NK-92 (cell line): ENCODE results near the gene NAGLU.
A peak's percentile ranks its signal among the peaks of the same experiment; 100 is the strongest.
"Not testable (repeated sequence)": the region's sequence is repeated elsewhere in the genome, so short reads cannot be mapped to it uniquely, and the experiment has no call there.

Source experiments
- DNase-seq: peaks from one replicate; lab custom pipeline; 2025; ENCODE audit not compliant: unreplicated experiment; lab: John Stamatoyannopoulos, UW

Gene NAGLU

DNA sequence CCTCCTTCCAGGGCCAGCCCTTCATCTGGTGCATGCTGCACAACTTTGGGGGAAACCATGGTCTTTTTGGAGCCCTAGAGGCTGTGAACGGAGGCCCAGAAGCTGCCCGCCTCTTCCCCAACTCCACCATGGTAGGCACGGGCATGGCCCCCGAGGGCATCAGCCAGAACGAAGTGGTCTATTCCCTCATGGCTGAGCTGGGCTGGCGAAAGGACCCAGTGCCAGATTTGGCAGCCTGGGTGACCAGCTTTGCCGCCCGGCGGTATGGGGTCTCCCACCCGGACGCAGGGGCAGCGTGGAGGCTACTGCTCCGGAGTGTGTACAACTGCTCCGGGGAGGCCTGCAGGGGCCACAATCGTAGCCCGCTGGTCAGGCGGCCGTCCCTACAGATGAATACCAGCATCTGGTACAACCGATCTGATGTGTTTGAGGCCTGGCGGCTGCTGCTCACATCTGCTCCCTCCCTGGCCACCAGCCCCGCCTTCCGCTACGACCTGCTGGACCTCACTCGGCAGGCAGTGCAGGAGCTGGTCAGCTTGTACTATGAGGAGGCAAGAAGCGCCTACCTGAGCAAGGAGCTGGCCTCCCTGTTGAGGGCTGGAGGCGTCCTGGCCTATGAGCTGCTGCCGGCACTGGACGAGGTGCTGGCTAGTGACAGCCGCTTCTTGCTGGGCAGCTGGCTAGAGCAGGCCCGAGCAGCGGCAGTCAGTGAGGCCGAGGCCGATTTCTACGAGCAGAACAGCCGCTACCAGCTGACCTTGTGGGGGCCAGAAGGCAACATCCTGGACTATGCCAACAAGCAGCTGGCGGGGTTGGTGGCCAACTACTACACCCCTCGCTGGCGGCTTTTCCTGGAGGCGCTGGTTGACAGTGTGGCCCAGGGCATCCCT, 7.4 kb downstream of the NAGLU start:
- no peak for DNase-seq

DNA sequence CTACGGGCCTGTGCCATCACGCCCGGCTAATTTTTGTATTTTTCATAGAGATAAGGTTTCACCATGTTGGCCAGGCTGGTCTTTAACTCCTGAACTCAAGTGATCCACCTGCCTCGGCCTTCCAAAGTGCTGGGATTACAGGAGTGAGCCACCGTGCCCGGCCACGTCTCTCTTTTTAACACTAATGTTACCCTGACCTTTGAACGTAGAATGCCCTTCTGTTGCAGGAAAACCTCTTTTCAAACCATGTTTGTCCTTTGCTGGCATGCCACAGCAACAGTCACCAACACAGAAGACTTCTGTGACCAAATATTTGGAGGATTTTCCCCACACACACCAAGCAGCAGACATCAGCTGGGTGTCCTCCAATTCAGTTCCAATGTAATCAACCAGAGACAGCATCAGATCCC, 8.8 kb downstream of the NAGLU start:
- DNase-seq, result no peak

DNA sequence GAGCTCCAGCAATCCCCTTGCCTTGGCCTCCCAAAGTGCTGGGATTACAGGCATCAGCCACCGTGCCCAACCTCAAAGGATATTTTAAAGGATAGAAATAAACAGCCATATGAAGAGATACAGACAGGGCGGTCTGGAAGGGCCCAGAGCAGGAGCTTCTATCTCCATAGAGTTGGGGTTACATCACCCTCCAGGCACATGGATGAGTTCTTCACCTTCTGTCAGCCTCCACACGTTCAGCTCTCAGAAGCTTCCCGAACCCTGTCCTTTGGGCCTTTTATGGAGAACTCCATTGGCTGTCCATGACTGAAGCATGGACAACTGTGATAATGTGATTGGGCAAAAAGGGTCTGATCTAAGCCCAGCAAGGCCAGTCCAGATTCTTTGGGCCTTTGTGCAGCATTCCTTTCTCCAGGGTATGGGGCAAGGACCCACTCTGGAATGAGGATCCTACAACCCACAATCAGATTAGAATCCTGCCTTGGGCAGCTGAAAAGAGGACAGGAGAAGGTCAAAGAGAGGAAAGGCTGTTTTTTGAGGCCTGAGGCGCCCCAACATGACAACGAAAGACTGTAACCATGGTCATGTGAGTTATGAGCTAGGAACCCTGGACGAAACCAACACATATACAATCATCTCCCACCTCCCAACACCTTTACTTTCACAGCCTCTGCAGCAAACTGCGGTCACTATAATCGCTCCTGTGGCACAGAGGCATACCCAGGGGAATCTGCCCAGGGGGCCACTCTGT, 9.9 kb downstream of the NAGLU start:
- not testable (repeated sequence) for DNase-seq

DNA sequence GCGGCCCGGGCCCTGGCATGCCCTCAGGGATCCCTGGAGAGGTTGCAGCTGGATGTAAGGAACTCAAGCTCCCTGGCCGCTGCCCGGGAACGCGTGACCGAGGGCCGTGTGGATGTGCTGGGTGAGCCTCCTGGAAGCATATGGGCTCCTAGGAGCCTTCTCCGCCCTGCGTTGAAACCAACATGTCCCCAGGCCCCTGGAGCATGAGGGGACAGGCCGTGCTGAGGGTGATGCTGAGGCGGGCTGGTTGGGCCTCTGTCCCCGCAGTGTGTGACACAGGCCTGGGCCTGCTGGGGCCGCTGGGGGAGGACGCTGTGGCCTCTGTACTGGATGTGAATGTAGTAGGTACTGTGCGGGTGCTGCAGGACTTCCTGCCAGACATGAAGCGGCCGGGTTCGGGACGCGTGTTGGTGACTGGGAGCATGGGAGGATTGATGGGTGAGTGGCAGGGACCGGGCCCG, 11.0 kb downstream of the NAGLU start:
- no peak for DNase-seq

DNA sequence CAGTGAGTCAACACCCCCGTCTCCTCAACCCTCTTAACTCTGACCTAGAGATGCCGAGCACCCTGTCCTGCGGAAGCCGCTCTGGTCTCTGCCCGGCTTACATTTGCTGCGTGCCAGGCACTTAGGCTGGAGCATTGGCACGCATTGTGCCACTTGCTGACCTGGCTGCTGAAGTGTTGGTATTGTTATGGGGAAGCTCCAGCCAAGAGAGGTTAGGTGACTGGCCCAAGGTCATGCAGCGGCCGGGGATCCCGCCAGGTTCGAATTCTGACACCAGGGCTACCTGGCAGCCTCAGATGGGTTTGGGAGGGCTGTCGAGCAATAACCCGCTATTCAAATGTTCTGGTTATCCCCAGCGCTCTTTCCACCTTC, 11.6 kb downstream of the NAGLU start:
- no peak for DNase-seq

DNA sequence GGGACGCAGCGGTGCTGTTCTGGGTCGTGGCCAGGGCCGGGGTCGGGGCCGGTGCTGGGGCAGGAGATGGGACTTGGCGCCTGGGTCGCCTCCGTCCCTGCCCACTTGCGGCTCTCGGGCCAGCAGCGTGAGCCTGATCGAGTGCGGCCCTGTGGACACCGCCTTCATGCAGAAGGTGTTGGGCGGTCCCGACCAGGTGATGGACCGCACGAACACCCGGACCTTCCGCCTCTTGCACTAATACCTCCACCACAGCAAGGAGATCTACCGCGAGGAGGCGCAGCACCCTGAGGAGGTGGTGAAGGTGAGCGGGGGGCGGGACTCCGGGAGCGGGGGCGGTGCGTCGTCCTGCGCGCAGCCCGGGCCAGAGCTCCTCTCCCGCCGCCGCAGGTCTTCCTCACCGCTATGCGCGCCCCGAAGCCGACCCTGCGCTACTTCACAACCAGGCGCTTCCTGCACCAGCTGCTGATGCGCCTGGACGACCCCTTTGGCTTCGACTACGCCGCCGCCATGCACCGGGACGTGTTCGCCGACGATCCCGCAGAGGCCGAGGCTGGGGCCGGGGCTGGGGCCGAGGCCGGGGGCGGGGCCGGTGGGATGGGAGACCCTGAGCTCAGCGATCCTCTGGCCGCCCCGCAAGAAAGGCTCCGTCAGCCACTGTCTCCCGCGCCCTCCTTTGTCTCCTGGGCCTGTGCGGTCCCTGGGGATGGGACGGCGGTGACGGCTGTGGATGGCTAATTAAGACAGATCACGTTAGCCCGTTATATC, 12.2 kb downstream of the NAGLU start:
- no peak for DNase-seq

DNA sequence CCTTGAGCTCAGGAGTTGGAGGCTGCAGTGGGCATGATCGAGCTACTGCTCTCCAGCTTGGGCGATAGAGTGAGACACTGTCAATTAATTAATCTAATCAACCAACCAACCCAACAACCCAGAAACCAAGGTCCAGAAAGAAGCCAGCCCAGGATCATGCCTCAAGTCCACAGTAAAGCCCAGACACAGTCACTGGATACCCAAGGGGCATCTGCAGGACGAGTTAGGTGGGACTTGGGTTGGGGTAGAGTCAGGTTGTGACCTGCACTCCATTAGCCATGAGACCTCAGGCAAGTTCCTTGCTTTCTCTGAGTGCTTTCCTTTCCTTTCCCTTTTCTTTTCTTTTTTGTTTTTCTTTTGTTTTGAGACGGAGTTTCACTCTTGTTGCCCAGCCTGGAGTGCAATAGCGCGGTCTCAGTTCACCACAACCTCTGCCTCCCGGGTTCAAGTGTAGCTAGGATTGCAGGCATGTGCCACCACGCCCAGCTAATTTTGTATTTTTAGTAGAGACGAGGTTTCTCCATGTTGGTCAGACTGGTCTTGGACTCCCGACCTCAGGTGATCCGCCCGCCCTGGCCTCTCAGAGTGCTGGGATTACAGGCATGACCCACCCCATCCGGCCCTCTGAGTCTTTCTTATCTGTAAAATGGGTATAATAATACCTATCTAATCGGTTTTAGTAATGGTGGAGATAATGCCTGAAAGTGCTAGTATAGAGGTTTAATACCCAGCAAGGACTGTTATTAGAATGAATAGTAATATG, 13.1 kb downstream of the NAGLU start:
- no peak for DNase-seq

DNA sequence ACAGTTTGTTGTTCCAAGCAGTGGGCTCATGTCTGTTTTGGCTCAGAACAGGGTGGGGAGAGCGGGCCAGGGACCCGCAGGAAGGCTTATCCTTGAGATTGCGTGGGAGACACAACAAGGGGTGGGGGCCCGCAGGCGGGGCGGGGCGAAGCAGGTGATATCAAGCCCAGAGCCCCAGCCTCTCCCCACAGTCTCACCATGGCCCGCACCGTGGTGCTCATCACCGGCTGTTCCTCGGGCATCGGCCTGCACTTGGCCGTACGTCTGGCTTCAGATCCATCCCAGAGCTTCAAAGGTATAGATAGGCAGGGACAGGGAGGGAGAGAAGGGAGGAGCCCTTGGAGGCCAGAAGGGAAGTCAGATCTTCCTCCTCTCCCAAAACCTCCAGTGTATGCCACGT, 16.7 kb downstream of the NAGLU start, which contains the start of gene HSD17B1:
TSS of gene HSD17B1 (plus strand) at position 188 of the 400 bp plus-strand sequence. CDS start at position 199, 11 bp downstream.
- not testable (repeated sequence) for DNase-seq

- no peak for DNase-seq
Measured at GRCh38 chr17:42553161-42553818, 17.2 kb downstream of the NAGLU start.

GRCh38 chr17:42553866-42554249, 17.8 kb downstream of the NAGLU start:
- DNase-seq, result no peak

GRCh38 chr17:42554250-42555121, 18.4 kb downstream of the NAGLU start:
- no peak for DNase-seq

- DNase-seq, result no peak
Measured at GRCh38 chr17:42555122-42555622, 19.1 kb downstream of the NAGLU start.

GRCh38 chr17:42555961-42556617, 20.0 kb downstream of the NAGLU start:
- not testable (repeated sequence) for DNase-seq

- no peak for DNase-seq
Measured at GRCh38 chr17:42559075-42559474, 23.0 kb downstream of the NAGLU start.

DNA sequence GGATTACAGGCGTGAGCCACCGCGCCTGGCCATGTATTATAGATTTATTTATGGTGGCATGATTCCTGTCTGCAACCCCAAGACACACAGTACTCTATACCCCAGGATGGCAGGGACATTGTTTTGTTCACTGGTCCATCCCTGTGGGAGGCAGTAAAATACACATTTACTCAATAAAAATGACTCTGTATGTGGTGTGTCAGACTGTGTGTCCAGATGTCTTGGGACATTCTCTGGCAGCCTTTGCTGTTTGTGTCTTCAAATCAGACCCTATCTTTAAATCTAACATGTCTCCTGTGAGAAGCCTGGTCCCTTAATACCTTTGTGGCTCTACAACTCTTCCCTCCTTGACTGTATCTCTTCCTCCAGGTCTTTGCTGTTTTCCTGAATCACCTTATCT, 24.2 kb downstream of the NAGLU start:
- no peak for DNase-seq

DNA sequence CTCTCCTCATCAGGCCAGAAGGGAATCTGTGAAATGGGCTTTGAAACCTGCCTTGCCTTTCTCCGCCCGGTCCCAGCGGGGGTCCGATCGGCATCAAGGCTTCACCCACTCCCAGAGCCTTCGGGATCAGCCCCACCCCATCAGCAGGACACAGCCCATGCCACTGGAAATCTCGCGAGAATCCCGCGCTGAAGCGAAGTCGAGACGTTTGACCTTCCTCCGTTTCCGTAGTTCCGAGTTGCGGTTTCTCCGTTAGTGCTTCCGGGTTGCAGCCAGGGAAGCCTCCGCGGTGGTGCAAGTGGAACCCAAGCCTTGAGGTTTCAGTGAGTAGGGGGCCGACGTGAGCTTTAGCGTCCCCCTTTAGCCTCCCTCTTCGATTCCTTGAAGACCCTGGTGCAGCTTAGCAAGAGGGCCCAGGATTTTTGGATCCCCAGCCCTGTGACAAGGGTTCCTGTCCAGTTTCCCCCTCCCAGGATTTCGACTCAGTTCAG, 25.9 kb downstream of the NAGLU start, which contains the start of gene COASY:
TSS of gene COASY (plus strand) at position 252 of the 491 bp plus-strand sequence. CDS start 475 bp downstream, outside the sequence.
- peak; percentile 32 for DNase-seq

GRCh38 chr17:42562388-42563142, 26.5 kb downstream of the NAGLU start:
- DNase-seq, result no peak
